ENCODE results near the gene MALL. TPM values are rescaled to one million over a fixed set of nuclear protein-coding genes. Genes with fewer than 3 reads are reported as not detected.

Gene MALL
- total and polyA plus RNA-seq, 10 of the 15 experiments (the other 5 are each of a cell fraction or from before 2014, with no cell fraction given): 0.26 TPM; not detected in 9

- H3K27me3 ChIP-seq (replicated peaks in 1 of 2; ENCODE audit: control insufficient read depth in 2 of 2, insufficient read depth in 2 of 2, low read length in 1 of 2): 0 out of 4 replicates have a peak, but pooled peaks cover 0 to 3% of the 10 kb centered on the region in 2 experiments
- SMC1A ChIA-PET (ENCODE audit: uncharacterized antibody, unreplicated experiment): no interaction called here
- 2% methylated on average over 2 of the region's 2 CpGs for WGBS (ENCODE audit: insufficient coverage, insufficient replicate concordance, low lambda C conversion rate, missing lambda C conversion rate)
- H3K79me2 ChIP-seq (ENCODE audit: control insufficient read depth, insufficient read depth, low read length): no peaks in the 10 kb centered on the region
- RAD21 ChIA-PET (ENCODE audit: unreplicated experiment): no interaction called here
- intact Hi-C loops (cut with micrococcal nuclease; ENCODE audit: unreplicated experiment) (no loop called here), in situ Hi-C loops (cut with MboI) (no loop called here)
- no peaks in the 10 kb centered on the region for H4K20me1 ChIP-seq (ENCODE audit: control insufficient read depth, insufficient read depth)
- FAIRE-seq (no peak), DNase-seq (ENCODE audit: low read depth, low spot score) (no peak), ATAC-seq (no peak)
- H3K4me3 ChIP-seq: no peak overlapping the region
- H2AFZ ChIP-seq (ENCODE audit: control insufficient read depth, low read depth, low read length): no peak overlapping the region
- H3K9ac ChIP-seq (ENCODE audit: control insufficient read depth, insufficient read depth, low read length): no peak overlapping the region
- H3K9me3 ChIP-seq (replicated peaks; ENCODE audit: control insufficient read depth, insufficient read depth, low read length): no peaks in the 10 kb centered on the region
- CTCF ChIA-PET: no interaction called here
- POLR2A ChIA-PET: no interaction called here
- H3K4me1 ChIP-seq (ENCODE audit: control insufficient read depth, insufficient read depth, low read length): no peaks in the 10 kb centered on the region
- H3K36me3 ChIP-seq (ENCODE audit: control insufficient read depth in 2 of 2, insufficient read depth in 2 of 2, low read length in 1 of 2): no peaks in the 10 kb centered on the region
- TF ChIP-seq ZNF24 (IDR thresholded peaks at IDR 0.05) (no peak), NFIC (IDR thresholded peaks at IDR 0.05; ENCODE audit: low read depth, low read length) (no peak), RB1 (IDR thresholded peaks at IDR 0.05; ENCODE audit: borderline replicate concordance) (no peak), ATF2 (IDR thresholded peaks at IDR 0.05; ENCODE audit: low read length) (no peak), SIX5 (IDR thresholded peaks at IDR 0.05; ENCODE audit: low read depth, low read length, severe bottlenecking) (no peak)
- no peak overlapping the region for H3K27ac ChIP-seq (ENCODE audit: control insufficient read depth, insufficient read depth)
- H3K4me2 ChIP-seq (ENCODE audit: control insufficient read depth, insufficient read depth): no peak overlapping the region
- no TSS peak for BruUV-seq (replicated peaks)
Measured at GRCh38 chr2:110126906-110127305, 11.3 kb upstream of the MALL start.

- H4K20me1 ChIP-seq (ENCODE audit: control insufficient read depth, insufficient read depth): no peaks in the 10 kb centered on the region
- CTCF ChIA-PET: no interaction called here
- in situ Hi-C loops (cut with MboI): no loop called here
- POLR2A ChIA-PET: no interaction called here
- FAIRE-seq (no peak), ATAC-seq (no peak), DNase-seq (ENCODE audit: low read depth, low spot score) (no peak)
- 0 out of 4 replicates have a peak, but pooled peaks cover 0 to 3% of the 10 kb centered on the region in 2 experiments for H3K27me3 ChIP-seq (replicated peaks in 1 of 2; ENCODE audit: control insufficient read depth in 2 of 2, insufficient read depth in 2 of 2, low read length in 1 of 2)
- no TSS peak for BruUV-seq (replicated peaks)
- H3K36me3 ChIP-seq (ENCODE audit: control insufficient read depth in 2 of 2, insufficient read depth in 2 of 2, low read length in 1 of 2): no peaks in the 10 kb centered on the region
- intact Hi-C loops (cut with micrococcal nuclease; ENCODE audit: unreplicated experiment): no loop called here
- H3K4me1 ChIP-seq (ENCODE audit: control insufficient read depth, insufficient read depth, low read length): no peaks in the 10 kb centered on the region
- H3K27ac ChIP-seq (ENCODE audit: control insufficient read depth, insufficient read depth): no peak overlapping the region
- no peaks in the 10 kb centered on the region for H3K79me2 ChIP-seq (ENCODE audit: control insufficient read depth, insufficient read depth, low read length)
- no peak overlapping the region for H2AFZ ChIP-seq (ENCODE audit: control insufficient read depth, low read depth, low read length)
- H3K4me3 ChIP-seq: no peak overlapping the region
- no peak overlapping the region for H3K4me2 ChIP-seq (ENCODE audit: control insufficient read depth, insufficient read depth)
- SMC1A ChIA-PET (ENCODE audit: uncharacterized antibody, unreplicated experiment): no interaction called here
- no peak overlapping the region for H3K9ac ChIP-seq (ENCODE audit: control insufficient read depth, insufficient read depth, low read length)
- no peaks in the 10 kb centered on the region for H3K9me3 ChIP-seq (replicated peaks; ENCODE audit: control insufficient read depth, insufficient read depth, low read length)
- RAD21 ChIA-PET (ENCODE audit: unreplicated experiment): no interaction called here
- 28% methylated on average over 4 of the region's 4 CpGs for WGBS (ENCODE audit: insufficient coverage, insufficient replicate concordance, low lambda C conversion rate, missing lambda C conversion rate)
- TF ChIP-seq LARP7 (IDR thresholded peaks at IDR 0.05) (no peak), MYB (IDR thresholded peaks at IDR 0.05; ENCODE audit: borderline replicate concordance, low read depth, low read length) (no peak), RCOR1 (conservative IDR thresholded peaks at IDR 0.05; ENCODE audit: low read depth, low read length) (no peak), NKRF (conservative IDR thresholded peaks at IDR 0.05) (no peak), PRDM15 (CRISPR knock-in tag; IDR thresholded peaks at IDR 0.05) (no peak)
Measured at GRCh38 chr2:110126086-110126773, 10.6 kb upstream of the MALL start.
